Muscle layer of colon (tissue), 2 donors: ENCODE data around the gene C10orf62.

Experiments used
- H3K27ac ChIP-seq: one replicate; pipeline ENCODE4 v1.7.0; 2013; ENCODE audit warnings: low read depth, mild to moderate bottlenecking, low read length, moderate library complexity
- H3K27me3 ChIP-seq, 2 donors: one replicate each; pipeline ENCODE4 v1.7.0; 2013; ENCODE audit warnings: low read length in 2 of 2, mild to moderate bottlenecking in 2 of 2; ENCODE audit not compliant: insufficient read depth in 2 of 2, control insufficient read depth in 1 of 2
- H3K36me3 ChIP-seq: one replicate; pipeline ENCODE4 v1.7.0; 2013; ENCODE audit warnings: mild to moderate bottlenecking, low read length; ENCODE audit not compliant: insufficient read depth
- H3K4me1 ChIP-seq: one replicate; pipeline ENCODE4 v1.7.0; 2013; ENCODE audit warnings: mild to moderate bottlenecking, low read length; ENCODE audit not compliant: insufficient read depth
- H3K4me3 ChIP-seq, 2 donors: one replicate each; pipeline ENCODE4 v1.7.0; 2013; ENCODE audit warnings: low read length in 2 of 2, low read depth in 1 of 2, mild to moderate bottlenecking in 1 of 2, moderate library complexity in 1 of 2
- H3K9ac ChIP-seq: one replicate; pipeline ENCODE4 v1.7.0; 2013; ENCODE audit warnings: low read length
- H3K9me3 ChIP-seq: one replicate; pipeline ENCODE4 v1.7.0; 2013; ENCODE audit warnings: mild to moderate bottlenecking, low read length
- donor health status: abdominal sarcoma.
- donor health status: Adenocarcinoma of cecum.

C10orf62 gene

DNA sequence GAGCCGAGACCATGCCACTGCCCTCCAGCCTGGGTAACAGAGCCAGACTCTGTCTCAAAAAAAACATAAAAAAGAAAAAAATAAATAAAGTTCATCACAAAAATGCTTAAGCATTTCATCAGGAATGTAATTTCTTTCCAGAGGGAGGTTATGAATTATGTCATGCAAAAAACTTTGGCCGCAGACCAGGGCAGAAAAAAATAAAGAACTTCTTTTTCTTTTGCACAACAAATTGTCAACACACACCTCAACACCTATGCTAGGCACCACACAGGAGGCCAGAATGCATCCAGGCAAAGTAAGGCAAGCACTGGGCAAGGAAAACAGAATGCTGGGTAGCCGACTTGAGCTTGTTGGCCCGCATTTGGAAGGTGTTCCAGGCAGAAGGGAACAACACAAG lies 3.9 kb downstream of the C10orf62 start:
- peaks cover 16% of the 10 kb centered on the region for H3K4me1 ChIP-seq

DNA sequence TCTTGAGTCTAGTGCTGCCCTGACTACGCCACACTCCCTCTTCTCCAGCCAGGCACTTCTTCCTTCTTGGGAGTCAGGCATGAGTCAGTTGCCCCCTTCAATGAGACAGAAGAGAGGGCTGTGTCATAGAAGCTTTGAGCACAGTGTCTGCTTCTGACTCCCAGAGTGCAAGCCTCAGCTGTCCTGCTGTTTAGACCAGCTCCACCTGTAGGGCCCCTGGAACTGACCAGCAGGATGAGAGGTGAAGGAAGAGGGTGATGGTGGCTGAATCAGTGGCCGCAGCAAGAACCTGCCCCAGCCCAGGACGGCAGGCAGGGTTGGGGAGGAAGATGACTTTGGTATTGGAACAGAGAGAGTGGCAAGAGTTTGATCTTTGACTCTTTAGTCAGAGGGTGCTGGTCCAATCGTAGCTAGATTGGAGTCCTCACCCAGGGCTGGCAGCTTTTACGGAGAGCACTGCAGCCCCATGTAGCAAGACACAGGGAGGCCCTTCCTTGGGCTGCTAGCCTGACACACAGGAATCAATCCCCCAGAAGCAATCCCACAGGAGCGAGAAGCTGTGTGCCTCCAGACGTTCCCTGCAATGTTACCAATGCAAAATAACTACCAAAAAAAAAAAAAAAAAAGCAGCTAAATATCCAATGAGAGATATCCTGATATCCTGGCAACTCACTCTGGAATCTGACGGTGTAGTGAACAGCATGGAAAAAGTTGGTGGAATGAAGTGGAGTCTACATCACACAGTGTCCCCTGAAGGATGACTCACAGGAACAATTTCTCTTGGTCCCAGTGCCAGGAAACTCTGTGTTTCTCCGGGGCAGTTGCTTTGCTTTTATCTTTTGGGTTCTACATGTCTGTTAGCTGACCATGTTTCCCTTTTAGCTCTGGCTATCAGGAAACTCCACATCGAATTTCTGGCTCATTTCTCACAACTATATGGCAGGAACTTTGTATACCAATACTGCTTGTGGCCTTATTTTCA lies 6.9 kb downstream of the C10orf62 start:
- Histone ChIP-seq H3K27ac (peak overlapping the region; percentile 10), H3K4me1 (peaks cover 16% of the 10 kb centered on the region), H3K9me3 (no peaks in the 10 kb centered on the region), H3K27me3 (no peaks in the 10 kb centered on the region), H3K9ac (no peak overlapping the region), H3K36me3 (no peaks in the 10 kb centered on the region), H3K4me3 (no peak overlapping the region)

More for the DNA sequence above, 3.9 kb downstream of the C10orf62 start:
- Histone ChIP-seq H3K27ac (no peak overlapping the region), H3K4me3 (no peak overlapping the region), H3K27me3 (no peaks in the 10 kb centered on the region), H3K36me3 (no peaks in the 10 kb centered on the region), H3K9ac (no peak overlapping the region), H3K9me3 (no peaks in the 10 kb centered on the region)

DNA sequence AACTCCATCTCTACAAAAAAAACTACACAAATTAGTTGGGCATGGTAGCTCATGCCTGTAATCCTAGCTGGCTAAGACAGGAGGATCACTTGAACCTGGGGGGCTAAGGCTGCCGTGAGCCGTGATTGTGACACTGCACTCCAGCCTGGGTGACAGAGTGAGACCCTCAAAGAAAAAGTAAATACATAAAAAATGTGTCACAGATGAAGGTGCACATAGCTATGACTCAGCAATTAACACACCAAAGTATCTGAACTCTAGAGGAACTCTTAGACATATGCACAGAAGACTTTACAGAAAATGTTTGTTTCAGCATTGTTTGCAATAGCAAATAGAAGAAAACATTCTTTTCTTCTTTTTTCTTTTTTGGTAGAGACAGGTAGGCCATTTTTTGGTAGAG lies 8.3 kb downstream of the C10orf62 start:
- no peak overlapping the region for H3K27ac ChIP-seq
- H3K9ac ChIP-seq: no peak overlapping the region
- H3K27me3 ChIP-seq: no peaks in the 10 kb centered on the region

DNA sequence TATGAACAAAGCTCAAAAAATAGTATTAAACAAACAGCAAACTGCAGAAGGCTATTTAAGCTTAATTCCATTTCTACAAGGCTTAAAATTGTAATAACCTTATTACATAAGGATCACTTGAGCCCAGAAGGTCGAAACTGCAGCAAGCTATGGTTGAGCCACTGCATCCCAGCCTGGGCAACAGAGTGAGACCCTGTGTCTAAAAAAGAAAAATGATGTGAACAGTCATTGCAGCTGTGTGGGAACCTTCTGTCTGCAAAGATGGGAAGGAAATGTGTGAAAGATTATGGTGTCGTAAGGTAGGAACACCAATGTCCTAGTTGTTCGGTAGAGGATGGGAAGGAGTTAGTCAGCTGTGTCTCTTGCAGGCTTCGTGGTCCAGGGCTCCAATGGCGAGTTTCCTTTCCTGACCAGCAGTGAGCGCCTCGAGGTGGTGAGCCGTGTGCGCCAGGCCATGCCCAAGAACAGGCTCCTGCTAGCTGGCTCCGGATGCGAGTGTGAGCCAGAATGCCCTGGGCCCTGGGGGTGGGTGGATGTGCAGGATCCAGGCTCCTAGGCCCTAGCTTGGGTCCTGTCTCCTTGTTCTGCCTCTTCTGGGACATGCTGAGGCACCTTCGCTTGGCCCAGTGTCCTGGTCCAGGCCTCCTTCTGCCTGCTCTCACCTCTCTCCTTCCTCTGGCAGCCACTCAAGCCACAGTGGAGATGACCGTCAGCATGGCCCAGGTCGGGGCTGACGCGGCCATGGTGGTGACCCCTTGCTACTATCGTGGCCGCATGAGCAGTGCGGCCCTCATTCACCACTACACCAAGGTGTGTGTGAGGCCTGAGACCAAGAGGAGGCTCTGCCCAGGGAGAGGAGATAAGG lies 9.1 kb downstream of the C10orf62 start:
- Histone ChIP-seq H3K36me3 (no peaks in the 10 kb centered on the region), H3K4me3 (no peak overlapping the region), H3K4me1 (peaks cover 16% of the 10 kb centered on the region), H3K27ac (no peak overlapping the region), H3K9me3 (no peaks in the 10 kb centered on the region), H3K9ac (no peak overlapping the region), H3K27me3 (no peaks in the 10 kb centered on the region)

More for the DNA sequence above, 8.3 kb downstream of the C10orf62 start:
- no peaks in the 10 kb centered on the region for H3K9me3 ChIP-seq
- H3K4me3 ChIP-seq: no peak overlapping the region
- H3K4me1 ChIP-seq: peaks cover 16% of the 10 kb centered on the region
- H3K36me3 ChIP-seq: no peaks in the 10 kb centered on the region

DNA sequence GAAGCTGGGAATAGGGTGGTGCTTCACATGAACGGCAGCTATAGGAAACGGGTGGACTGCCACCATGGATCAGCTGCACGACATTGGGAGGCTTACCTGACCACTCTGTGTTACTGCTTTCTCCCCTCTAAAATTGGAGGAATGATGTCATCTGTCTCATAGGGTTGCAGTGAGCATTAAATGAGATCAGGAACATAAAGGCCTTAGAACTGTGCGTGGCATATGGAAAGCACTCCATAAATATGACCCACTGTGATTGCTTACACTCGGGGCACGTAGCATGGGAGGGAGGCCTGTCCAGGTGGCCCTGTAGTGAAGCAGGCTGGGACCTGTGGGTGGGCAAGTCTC lies 9.7 kb downstream of the C10orf62 start:
- H3K27me3 ChIP-seq: no peaks in the 10 kb centered on the region
- H3K36me3 ChIP-seq: no peaks in the 10 kb centered on the region
- H3K4me1 ChIP-seq: peaks cover 16% of the 10 kb centered on the region
- H3K27ac ChIP-seq: no peak overlapping the region
- H3K9me3 ChIP-seq: no peaks in the 10 kb centered on the region
- no peak overlapping the region for H3K9ac ChIP-seq
- no peak overlapping the region for H3K4me3 ChIP-seq

DNA sequence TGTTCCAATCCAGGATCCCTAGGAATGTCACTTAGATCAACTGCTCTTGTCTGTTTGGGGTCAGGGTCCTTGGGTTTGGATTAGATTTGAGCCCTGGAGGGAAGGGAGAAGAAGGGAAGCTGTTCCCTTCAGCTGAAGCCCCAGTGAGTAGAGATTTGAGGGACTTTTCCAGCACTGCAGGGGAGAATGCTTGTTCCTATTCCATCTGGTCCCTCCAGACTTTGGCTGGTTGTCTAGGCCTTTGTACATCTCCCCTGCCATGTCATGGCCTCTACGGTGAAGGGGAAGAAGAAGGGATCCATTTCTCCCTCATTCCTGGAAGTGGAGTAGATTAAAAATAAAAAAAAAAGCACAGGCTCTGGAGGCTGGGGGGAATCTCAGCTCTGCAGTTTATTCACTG lies 11.1 kb downstream of the C10orf62 start:
- H3K27me3 ChIP-seq: no peaks in the 10 kb centered on the region
- no peak overlapping the region for H3K4me3 ChIP-seq
- H3K27ac ChIP-seq: no peak overlapping the region
- no peaks in the 10 kb centered on the region for H3K9me3 ChIP-seq
- H3K36me3 ChIP-seq: no peaks in the 10 kb centered on the region
- H3K9ac ChIP-seq: no peak overlapping the region
- H3K4me1 ChIP-seq: peaks cover 15% of the 10 kb centered on the region

DNA sequence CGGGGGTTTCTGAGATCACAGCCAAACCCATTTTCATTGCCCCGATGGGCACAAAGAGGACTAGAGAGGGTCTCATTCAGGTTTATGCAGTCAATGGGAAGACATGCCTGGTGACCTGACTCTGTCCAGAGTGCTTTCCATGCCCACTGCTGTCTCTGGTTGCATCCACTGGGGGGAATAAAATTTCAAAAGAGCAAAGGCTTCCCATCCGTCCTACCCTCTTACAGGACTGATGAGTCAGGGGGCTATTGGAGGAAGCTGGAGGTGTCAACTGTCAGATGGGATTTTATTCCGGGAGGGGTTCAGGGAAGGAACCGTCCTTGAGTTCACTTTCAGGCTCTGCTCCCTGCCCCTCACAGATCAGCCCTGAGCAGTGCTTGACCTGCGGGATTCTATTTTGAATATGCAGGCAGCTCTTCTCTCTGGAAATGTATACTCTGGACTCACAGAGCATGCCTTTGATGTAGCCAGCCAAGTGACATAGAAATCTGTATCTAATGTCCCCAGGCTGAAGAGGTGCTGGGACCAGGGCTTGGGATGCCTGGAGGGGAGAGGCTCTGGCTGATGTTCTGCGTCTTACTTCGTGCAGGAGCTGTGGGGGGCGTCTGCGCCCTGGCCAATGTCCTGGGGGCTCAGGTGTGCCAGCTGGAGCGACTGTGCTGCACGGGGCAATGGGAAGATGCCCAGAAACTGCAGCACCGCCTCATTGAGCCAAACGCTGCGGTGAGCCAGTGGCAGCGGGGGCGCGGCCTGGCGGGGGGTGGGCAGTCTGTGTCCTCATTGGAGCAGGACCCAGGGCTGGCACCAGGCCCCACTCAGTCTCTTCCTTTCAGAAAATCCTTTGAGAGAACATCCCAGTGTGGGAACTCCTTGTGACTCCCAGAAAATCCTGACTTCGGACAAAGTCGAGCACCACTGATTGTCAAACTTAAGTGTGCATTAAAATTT lies 12.0 kb downstream of the C10orf62 start:
- Histone ChIP-seq H3K9me3 (no peaks in the 10 kb centered on the region), H3K36me3 (no peaks in the 10 kb centered on the region), H3K9ac (no peak overlapping the region), H3K27ac (no peak overlapping the region), H3K4me1 (peaks cover 6% of the 10 kb centered on the region), H3K4me3 (no peak overlapping the region), H3K27me3 (no peaks in the 10 kb centered on the region)

DNA sequence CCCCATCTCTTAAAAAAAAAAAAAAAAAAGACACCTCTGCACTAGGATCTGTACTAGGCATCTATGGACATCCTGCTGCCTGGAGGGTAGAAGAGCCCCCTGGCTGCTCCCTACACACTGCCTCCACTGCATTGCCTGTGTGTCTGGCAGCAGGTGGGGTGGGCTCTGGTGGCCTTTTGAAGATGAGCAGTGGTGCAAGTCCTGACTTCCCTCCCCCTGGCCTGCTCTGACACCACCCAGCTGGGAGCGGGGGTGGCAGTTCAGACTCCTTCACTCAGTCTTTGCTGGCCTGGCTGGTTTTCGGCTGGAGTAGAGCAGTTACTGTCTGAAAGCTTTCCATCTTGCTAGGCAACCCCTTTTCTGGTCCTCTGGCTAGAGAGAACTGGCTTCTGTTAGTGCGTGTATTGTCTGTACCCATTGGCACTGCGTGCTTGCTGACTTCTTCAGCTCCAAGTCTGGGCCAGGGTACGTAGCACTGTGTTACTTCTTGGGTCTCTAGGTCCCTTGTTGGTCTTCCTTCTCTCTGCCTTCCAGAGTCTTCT lies 17.6 kb downstream of the C10orf62 start:
- Histone ChIP-seq H3K9ac (no peak overlapping the region), H3K27me3 (no peaks in the 10 kb centered on the region), H3K4me3 (no peak overlapping the region), H3K27ac (no peak overlapping the region), H3K4me1 (no peaks in the 10 kb centered on the region), H3K36me3 (no peaks in the 10 kb centered on the region), H3K9me3 (no peaks in the 10 kb centered on the region)

DNA sequence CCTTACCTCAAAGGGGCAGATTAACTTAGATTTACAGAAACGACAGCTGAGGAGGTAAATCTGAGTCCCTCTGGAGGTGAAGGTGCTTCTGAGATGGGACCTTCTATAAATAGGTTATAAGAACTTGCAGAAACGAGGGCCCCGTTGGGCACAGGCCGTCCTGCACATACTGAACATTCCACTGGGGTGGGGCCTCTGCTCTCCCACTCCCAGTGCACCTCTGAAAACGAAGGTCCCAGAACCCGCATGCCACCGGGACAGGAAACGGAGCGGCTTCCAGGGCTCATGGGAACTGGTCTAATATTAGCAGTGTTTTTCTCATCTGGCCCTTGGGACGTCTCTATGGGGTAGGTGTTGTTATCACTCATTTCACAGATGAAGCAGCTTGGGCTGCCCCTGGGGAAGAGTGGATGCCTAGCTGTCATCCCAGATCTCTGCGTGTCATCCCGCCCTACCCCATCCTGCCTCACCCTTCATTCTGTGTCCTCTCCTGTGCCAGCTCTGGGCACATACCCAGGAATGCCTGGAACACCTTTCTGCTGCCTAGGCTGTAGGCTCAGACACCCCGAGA lies 19.6 kb downstream of the C10orf62 start:
- Histone ChIP-seq H3K9ac (no peak overlapping the region), H3K4me1 (no peaks in the 10 kb centered on the region), H3K4me3 (no peak overlapping the region), H3K27me3 (no peaks in the 10 kb centered on the region), H3K9me3 (no peaks in the 10 kb centered on the region), H3K27ac (no peak overlapping the region), H3K36me3 (no peaks in the 10 kb centered on the region)

DNA sequence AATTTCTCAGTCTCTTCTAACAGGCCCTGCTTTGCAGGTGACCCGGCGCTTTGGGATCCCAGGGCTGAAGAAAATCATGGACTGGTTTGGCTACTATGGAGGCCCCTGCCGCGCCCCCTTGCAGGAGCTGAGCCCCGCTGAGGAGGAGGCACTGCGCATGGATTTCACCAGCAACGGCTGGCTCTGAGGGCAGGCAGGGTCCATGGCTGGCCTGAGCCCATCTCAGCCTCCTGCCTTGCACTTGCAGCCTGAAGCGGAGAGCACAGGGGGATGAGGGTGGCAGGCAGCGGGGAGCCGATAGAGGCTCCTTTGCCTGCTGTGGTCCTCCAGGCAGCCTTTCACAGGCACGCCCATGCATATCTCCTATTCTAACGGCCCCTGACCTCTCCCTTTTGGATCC lies 22.0 kb downstream of the C10orf62 start:
- Histone ChIP-seq H3K4me1 (no peaks in the 10 kb centered on the region), H3K27me3 (no peaks in the 10 kb centered on the region), H3K27ac (no peak overlapping the region), H3K4me3 (no peak overlapping the region), H3K36me3 (peaks cover 7% of the 10 kb centered on the region), H3K9ac (no peak overlapping the region), H3K9me3 (no peaks in the 10 kb centered on the region)
